Measurements from ENCODE around the gene CDH23. TPM values are rescaled to one million over a fixed set of nuclear protein-coding genes. Genes with fewer than 3 reads are reported as not detected.

CDH23 gene
- total and polyA plus RNA-seq, 2 donors = 3.6 to 9.9 TPM

DNA sequence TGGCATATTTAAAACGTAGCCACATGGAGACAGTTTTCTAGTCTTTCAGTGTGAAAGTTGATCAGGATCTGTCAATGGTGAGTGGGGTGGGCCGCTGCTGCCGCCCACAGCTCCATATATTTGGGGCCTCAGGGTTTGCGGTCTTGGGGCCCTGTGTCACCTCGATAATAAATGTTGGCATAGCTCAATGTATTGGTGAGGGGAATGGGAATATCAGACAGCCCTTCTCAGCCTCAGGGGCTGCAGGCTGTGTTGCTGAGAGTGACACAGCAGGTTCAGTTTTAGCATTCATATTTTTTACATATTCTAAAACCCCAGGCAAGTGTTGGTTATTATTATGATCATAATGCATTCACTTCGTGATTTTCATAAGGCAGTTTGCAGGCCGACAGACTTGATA is 5.3 kb downstream of the CDH23 start:
- Histone ChIP-seq H3K27ac (ENCODE audit: low read depth) (no peak overlapping the region), H3K4me3 (ENCODE audit: low read depth, low read length) (no peak overlapping the region), H3K36me3 (ENCODE audit: insufficient read depth) (no peaks in the 10 kb centered on the region), H3K4me1 (ENCODE audit: insufficient read depth) (no peaks in the 10 kb centered on the region)
- no peak for DNase-seq (ENCODE audit: extremely low spot score)
- 95% methylated on average over 7 of the region's 7 CpGs for WGBS

- H3K4me3 ChIP-seq (ENCODE audit: low read depth, low read length) = no peak overlapping the region
- no peak for DNase-seq (ENCODE audit: extremely low spot score)
- no peak overlapping the region for H3K27ac ChIP-seq (ENCODE audit: low read depth)
- H3K36me3 ChIP-seq (ENCODE audit: insufficient read depth) = no peaks in the 10 kb centered on the region
- 68% methylated on average over 13 of the region's 13 CpGs for WGBS
- H3K4me1 ChIP-seq (ENCODE audit: insufficient read depth) = no peaks in the 10 kb centered on the region
Measured at GRCh38 chr10:71404503-71405295, 8.0 kb downstream of the CDH23 start.

DNA sequence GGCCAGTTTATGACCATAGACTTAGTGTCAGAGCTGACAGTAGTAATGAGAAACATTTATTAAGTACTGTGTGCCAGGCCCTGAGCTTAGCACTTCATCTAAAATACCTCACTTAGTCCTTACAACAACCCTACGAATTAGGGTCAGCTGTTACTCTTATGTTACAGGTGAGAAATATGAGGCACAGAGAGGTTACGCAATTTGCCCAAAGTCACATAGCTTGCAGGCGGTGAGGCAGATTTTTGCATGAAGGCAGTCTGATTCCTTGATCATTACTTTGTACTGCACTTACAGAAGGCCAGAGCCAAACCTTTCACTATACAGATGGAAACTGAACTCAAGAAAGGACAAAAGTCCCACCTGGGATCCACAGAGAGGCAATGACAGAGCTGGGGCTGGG is 10.2 kb downstream of the CDH23 start:
- 91% methylated on average over 3 of the region's 3 CpGs for WGBS
- no peak for DNase-seq (ENCODE audit: extremely low spot score)
- Histone ChIP-seq H3K36me3 (ENCODE audit: insufficient read depth) (no peaks in the 10 kb centered on the region), H3K27ac (ENCODE audit: low read depth) (no peak overlapping the region), H3K4me3 (ENCODE audit: low read depth, low read length) (no peak overlapping the region), H3K4me1 (ENCODE audit: insufficient read depth) (no peaks in the 10 kb centered on the region)

DNA sequence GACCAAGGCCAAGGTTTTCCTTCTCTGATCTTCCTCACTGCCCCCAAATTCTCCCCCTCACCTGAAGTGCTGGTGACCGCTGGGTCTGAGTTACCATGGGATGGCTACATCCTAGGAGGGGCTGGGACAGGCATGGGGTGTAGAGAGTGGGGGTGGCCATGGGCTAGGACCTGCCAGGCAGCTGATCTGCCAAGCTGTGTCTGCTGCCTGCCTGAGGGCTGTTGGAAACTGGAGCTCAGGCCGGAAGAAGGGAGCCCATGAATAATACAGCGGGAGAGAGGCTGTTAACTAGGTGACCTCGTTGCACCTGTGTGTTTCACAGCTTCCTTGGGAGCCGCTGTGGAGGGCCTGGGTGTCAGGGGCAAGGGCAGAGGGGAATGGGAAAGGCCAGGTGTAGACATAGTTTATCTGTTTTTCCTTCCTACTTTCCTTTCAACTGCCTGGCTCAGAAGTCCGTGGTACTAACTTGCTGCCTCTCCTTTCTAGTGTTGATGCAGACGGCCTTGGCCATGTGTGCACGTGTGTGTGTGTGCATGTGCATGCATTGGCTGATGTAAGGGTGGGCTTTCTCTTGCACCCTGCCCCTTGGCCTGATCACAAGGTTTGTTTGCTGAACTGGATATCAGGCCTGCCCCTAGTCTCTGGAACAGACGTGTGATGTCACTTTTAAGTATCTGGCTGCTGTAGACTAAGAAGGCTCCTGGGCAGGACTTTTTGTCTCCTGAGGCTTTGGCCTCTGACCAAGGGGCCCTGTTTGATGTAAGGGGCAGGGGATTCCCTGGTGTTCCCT is 11.9 kb downstream of the CDH23 start:
- Histone ChIP-seq H3K4me1 (ENCODE audit: insufficient read depth) (no peaks in the 10 kb centered on the region), H3K27ac (ENCODE audit: low read depth) (no peak overlapping the region), H3K4me3 (ENCODE audit: low read depth, low read length) (no peak overlapping the region), H3K36me3 (ENCODE audit: insufficient read depth) (no peaks in the 10 kb centered on the region)
- 80% methylated on average over 9 of the region's 9 CpGs for WGBS
- DNase-seq (ENCODE audit: extremely low spot score) = no peak

DNA sequence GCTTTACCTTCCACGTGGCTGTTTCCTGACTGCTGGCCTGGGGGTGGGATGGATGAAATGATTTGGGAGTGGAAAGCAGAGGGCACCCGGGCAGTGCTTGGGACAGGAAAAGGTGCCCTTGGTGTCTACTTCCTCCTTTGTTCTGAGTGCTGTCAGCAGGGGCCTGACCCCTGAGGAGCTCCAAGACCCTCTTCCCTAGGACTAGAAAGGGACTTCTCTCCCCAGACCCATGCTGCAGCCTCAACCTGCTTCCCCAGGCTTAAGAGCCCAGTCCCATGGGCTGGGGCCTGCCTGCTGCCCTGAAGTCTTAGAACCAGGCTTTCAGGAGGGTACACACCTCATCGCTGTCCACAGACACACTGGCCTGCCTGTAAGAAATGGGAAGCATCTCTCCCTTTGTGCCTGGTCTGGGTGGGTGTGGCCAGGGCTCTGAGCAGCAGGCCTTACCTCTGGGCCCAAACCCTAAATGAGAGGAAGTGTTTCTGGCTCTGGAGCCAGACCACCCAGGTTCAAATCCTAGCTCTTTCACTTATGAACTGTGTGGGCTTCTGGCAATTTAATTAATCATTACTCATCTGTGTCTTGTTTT is 12.9 kb downstream of the CDH23 start:
- no peak for DNase-seq (ENCODE audit: extremely low spot score)
- Histone ChIP-seq H3K27ac (ENCODE audit: low read depth) (no peak overlapping the region), H3K36me3 (ENCODE audit: insufficient read depth) (no peaks in the 10 kb centered on the region), H3K4me1 (ENCODE audit: insufficient read depth) (no peaks in the 10 kb centered on the region), H3K4me3 (ENCODE audit: low read depth, low read length) (no peak overlapping the region)
- 63% methylated on average over 3 of the region's 3 CpGs for WGBS

GRCh38 chr10:71413581-71413980 is 16.9 kb downstream of the CDH23 start:
- no peaks in the 10 kb centered on the region for H3K4me1 ChIP-seq (ENCODE audit: insufficient read depth)
- H3K4me3 ChIP-seq (ENCODE audit: low read depth, low read length) = no peak overlapping the region
- DNase-seq (ENCODE audit: extremely low spot score) = no peak
- H3K36me3 ChIP-seq (ENCODE audit: insufficient read depth) = no peaks in the 10 kb centered on the region
- no peak overlapping the region for H3K27ac ChIP-seq (ENCODE audit: low read depth)

DNA sequence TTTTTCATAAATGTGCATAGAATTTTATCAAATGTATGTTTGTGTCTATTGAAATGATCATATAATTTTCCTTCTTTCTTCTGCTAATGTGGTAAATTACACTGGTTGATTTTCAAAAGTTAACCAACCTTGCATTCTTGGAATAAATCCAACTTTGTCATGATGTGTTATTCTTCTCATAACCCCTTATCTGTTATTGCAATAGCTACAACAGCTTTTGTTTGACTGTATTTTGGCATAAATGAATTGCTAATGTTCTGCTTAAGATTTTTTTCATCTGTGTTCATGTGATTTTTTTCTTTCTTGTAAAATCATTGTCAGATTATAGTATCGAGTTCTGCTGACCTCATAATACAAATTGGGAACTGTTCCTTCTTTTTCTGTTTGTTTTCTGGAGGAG is 17.6 kb downstream of the CDH23 start:
- H3K4me3 ChIP-seq (ENCODE audit: low read depth, low read length) = no peak overlapping the region
- WGBS = 13% methylated on average over 1 of the region's 1 CpG
- no peak for DNase-seq (ENCODE audit: extremely low spot score)
- no peaks in the 10 kb centered on the region for H3K36me3 ChIP-seq (ENCODE audit: insufficient read depth)
- no peaks in the 10 kb centered on the region for H3K4me1 ChIP-seq (ENCODE audit: insufficient read depth)
- no peak overlapping the region for H3K27ac ChIP-seq (ENCODE audit: low read depth)

GRCh38 chr10:71419002-71419540 is 22.4 kb downstream of the CDH23 start:
- Histone ChIP-seq H3K4me3 (ENCODE audit: low read depth, low read length) (no peak overlapping the region), H3K4me1 (ENCODE audit: insufficient read depth) (no peaks in the 10 kb centered on the region), H3K27ac (ENCODE audit: low read depth) (no peak overlapping the region), H3K36me3 (ENCODE audit: insufficient read depth) (no peaks in the 10 kb centered on the region)
- no peak for DNase-seq (ENCODE audit: extremely low spot score)

- H3K36me3 ChIP-seq (ENCODE audit: insufficient read depth) = no peaks in the 10 kb centered on the region
- H3K4me1 ChIP-seq (ENCODE audit: insufficient read depth) = no peaks in the 10 kb centered on the region
- no peak overlapping the region for H3K4me3 ChIP-seq (ENCODE audit: low read depth, low read length)
- no peak for DNase-seq (ENCODE audit: extremely low spot score)
- no peak overlapping the region for H3K27ac ChIP-seq (ENCODE audit: low read depth)
- WGBS = 78% methylated on average over 2 of the region's 2 CpGs
Measured at GRCh38 chr10:71419750-71420149, 23.0 kb downstream of the CDH23 start.

- no peaks in the 10 kb centered on the region for H3K36me3 ChIP-seq (ENCODE audit: insufficient read depth)
- no peak for DNase-seq (ENCODE audit: extremely low spot score)
- no peak overlapping the region for H3K27ac ChIP-seq (ENCODE audit: low read depth)
- H3K4me3 ChIP-seq (ENCODE audit: low read depth, low read length) = no peak overlapping the region
- WGBS = 89% methylated on average over 4 of the region's 4 CpGs
- no peaks in the 10 kb centered on the region for H3K4me1 ChIP-seq (ENCODE audit: insufficient read depth)
Measured at GRCh38 chr10:71421075-71421434, 24.3 kb downstream of the CDH23 start.

GRCh38 chr10:71423250-71423649 is 26.5 kb downstream of the CDH23 start:
- Histone ChIP-seq H3K4me1 (ENCODE audit: insufficient read depth) (no peaks in the 10 kb centered on the region), H3K36me3 (ENCODE audit: insufficient read depth) (no peaks in the 10 kb centered on the region), H3K27ac (ENCODE audit: low read depth) (no peak overlapping the region), H3K4me3 (ENCODE audit: low read depth, low read length) (no peak overlapping the region)
- no peak for DNase-seq (ENCODE audit: extremely low spot score)

DNA sequence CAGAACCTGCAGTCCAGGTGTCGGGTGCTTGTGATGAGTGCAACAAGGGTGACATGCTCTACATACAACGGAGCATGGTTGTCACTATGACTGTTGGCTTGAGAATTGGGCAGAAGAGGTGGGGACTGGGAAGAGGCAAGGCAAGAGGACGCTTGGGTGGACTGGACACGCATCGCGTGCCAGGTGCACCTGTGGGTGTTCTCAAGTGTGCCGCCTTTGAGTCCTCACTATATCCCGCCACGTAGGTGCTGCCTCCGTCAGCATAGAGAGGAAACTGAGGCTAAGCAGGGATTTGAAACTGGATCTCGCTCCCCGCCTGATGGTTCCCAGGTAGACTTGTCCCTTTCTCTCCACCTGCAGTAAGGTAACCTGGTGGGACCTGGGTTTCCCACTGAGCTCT is 27.2 kb downstream of the CDH23 start:
- DNase-seq (ENCODE audit: extremely low spot score) = no peak
- no peak overlapping the region for H3K4me3 ChIP-seq (ENCODE audit: low read depth, low read length)
- H3K36me3 ChIP-seq (ENCODE audit: insufficient read depth) = no peaks in the 10 kb centered on the region
- no peaks in the 10 kb centered on the region for H3K4me1 ChIP-seq (ENCODE audit: insufficient read depth)
- no peak overlapping the region for H3K27ac ChIP-seq (ENCODE audit: low read depth)
- 92% methylated on average over 12 of the region's 12 CpGs for WGBS

DNA sequence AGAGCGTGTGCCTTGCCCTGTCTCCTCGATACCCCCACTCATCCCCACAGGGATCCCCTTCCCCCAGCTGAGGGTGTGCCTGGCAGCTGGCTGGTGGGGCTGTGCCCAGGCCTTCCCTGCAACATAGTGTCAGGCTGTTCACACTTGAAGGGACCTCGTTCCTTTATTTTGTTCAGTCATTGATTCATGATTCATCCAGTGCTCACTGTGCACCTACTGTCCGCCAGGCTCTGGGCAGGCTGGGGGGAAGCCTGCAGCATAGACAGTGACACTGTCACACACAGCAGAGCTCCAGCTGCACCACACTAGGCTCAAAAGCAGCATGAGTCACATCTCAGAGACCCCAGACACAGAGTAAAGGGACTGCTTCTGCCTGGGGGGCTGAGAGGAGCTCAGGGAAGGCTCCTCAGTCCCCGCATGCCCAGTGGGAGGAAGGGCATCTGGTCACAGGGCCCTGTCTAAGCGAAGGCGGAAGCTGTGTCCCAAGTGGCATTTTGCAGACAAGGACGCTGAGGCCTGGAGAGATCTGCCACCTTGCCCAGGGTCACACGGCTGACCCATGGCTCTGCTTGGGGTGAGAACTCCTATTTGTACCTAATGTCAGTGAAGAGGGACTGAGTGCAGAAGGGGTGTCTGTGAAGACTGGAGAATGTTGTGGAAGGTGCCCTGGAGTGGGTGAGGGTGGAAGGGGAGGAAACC is 27.9 kb downstream of the CDH23 start:
- Histone ChIP-seq H3K4me3 (ENCODE audit: low read depth, low read length) (no peak overlapping the region), H3K27ac (ENCODE audit: low read depth) (no peak overlapping the region), H3K36me3 (ENCODE audit: insufficient read depth) (no peaks in the 10 kb centered on the region), H3K4me1 (ENCODE audit: insufficient read depth) (no peaks in the 10 kb centered on the region)
- no peak for DNase-seq (ENCODE audit: extremely low spot score)
- 79% methylated on average over 9 of the region's 9 CpGs for WGBS

Measured in urinary bladder (tissue), 4 donors.